HG03521 (cell line): ENCODE data around the gene TSSK6.

ENCODE experiments used
- ATAC-seq: cut with Tn5 transposase; IDR thresholded peaks from one replicate; pipeline ENCODE4 v1.9.1; 2021; ENCODE audit warnings: mild to moderate bottlenecking, moderate library complexity; ENCODE audit not compliant: unreplicated experiment

The TSSK6 gene

DNA sequence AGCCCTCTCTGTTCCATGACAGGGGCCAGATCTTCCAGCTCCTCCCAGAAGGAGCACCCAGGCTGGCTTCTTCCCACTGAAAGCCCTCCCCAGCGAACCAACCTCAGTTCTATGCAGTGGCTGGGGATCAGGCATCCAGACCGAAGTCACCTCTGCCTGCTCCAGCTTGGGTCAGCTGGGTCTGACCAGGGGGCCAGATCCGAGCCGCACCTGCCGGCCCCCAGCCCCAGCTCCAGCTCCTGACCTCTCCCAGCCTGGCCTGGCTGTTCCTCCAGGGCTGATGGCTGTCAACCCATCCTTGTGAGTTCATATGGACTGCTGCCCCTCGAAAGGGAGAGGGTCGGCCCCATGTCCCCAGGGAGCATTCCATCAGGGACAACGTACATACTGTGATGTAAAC is 8.0 kb downstream of the TSSK6 start:
- ATAC-seq, result no peak

GRCh38 chr19:19506592-19506991 is 8.8 kb downstream of the TSSK6 start:
- ATAC-seq, result no peak

DNA sequence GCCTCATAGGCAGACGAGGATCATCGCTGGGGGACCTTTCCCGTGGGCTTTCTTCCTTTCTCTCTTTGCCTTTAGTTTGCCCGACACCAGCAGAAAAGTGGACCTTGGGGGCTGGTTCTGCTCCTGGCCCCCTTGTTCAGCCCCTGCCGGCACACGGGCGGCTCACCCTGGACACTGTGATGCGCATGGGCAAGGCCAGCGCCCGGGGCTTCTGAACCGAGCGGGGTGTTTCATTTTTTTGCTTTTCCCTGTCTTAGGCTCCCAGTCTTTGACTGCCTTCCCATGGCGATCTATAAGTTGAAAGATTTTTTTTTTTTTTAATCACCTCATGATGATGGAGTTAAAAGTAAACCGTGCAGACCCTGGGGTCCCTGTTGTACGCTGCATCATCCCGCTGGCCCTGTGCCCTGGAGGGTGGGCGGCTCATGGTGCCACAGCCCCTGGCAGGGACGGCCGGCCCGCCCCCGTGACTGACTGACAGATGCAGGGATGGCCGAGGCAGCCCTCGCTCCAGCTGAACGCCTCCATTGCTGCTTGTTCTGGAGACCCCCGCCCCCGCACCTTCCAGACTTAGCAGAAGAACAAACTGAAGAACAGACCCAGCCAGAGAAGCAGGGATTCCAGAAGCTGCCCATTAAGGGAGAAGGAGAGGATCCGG is 9.6 kb downstream of the TSSK6 start:
- ATAC-seq, result no peak

- ATAC-seq, result no peak
Measured at GRCh38 chr19:19504754-19505668, 10.3 kb downstream of the TSSK6 start.

GRCh38 chr19:19502808-19503602 is 12.3 kb downstream of the TSSK6 start:
- no peak for ATAC-seq

- ATAC-seq, result no peak
Measured at GRCh38 chr19:19502281-19502680, 13.1 kb downstream of the TSSK6 start.

- no peak for ATAC-seq
Measured at GRCh38 chr19:19501798-19502197, 13.6 kb downstream of the TSSK6 start.

GRCh38 chr19:19500975-19501644 is 14.2 kb downstream of the TSSK6 start:
- no peak for ATAC-seq

DNA sequence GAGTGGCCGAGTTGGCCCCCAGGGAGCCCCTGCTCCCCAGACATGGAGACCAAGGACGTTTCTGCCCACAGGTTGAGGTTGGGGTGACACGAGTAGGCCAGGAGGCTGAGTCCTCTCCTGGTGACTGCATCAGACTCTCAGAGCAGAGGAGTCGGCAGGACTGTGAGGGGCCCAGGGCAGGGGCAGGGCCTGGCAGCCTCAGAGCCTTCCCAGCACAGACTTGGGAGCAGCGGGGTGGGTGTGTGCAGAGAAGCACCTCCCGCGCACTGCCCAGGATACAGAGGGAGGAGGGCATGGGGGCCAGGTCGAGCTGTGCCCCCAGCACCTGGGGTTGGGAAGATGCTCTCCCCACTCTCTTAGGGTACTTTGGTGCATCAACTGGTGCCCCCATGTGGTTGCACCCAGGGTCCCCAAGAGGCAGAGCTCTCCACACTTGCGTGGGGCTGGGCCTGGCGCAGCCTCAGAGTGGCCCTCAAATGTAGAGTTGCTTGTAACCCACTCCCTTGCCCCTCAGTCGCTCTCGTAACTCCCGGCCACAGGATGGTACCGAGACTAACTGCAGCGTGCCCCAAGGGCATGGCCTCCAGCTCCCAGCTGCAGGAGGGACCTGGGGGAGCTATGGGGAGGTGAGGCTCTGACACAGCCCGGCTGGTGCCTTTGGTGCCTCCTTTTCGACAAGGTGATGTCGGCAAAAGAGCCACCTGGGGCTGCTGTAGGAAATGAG is 15.9 kb downstream of the TSSK6 start:
- no peak for ATAC-seq

GRCh38 chr19:19498255-19498991 is 16.9 kb downstream of the TSSK6 start:
- no peak for ATAC-seq

DNA sequence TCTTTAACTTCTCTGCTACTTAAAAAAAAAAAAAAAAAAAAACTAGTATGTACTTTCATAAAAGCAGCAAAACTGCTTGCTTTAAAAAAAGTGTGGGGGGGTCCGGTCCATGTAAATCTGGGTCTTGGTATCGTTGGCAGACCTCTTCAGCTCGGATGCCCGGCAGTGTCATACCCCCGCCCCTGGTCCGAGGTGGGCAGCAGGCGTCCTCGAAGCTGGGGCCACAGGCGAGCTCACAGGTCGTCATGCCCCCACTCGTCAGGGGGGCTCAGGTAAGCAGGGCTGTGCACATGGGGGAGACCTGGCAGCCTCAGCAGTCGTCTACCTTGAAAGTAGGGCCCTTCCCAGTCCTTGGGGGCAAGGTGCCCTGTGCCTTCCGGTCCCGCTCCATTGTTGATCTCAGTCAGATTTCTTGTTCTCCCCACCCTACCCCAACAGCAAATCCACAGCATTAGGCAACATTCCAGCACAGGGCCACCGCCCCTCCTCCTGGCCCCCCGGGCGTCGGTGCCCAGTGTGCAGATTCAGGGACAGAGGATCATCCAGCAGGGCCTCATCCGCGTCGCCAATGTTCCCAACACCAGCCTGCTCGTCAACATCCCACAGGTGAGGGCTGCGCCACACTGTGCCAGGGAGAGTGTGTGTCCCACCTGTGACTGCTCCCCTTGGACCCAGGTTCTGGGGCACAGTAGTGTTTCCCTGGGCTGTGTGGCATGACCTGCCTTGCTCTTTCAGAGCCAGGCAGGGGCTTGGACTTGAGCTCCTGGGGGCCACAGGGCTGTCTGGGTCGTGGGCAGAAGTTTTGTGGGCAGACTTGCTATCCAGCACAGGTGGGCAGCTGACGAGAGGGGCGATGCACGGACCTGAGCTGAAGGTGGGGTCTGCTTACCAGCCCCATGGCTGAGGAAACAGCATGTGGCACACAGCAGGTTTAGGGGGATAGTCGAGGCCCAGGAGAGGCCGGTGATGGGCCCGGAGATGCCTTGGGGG is 19.4 kb downstream of the TSSK6 start:
- ATAC-seq, result no peak

DNA sequence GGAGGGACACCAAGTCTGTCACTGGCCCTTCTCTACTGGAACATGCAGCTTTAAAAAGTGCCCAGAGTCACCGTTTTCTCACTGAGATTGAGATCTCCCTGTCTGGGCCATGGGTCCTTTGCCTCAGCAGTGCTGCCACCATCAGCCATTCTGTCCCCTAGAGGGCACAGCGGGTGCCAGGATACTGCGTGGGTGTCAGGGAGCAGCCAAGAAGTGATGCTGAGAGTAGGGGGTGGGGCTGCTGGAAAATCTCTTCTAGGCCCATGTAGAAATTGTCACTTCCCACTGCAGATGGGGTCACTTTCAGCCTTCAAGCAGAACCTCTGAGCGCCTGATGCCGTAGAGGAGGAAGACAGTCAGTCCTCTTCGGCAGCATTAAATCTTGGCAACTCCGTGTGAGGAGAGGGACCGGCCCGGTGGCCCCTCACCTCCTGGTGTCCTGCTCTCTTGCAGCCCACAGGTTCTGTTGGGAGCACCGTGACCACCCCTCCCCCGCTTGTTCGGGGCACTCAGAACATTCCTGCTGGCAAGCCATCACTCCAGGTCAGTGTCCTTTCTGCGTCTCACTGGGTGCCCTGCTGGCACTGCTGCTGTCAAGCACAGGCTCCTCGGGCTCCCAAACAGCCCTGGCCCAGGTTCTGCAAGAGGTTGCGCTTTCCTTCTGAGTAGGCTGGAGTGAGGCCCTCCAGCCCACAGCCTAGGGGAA is 21.4 kb downstream of the TSSK6 start:
- ATAC-seq, result no peak

GRCh38 chr19:19492026-19492610 is 23.2 kb downstream of the TSSK6 start:
- ATAC-seq, result no peak

- no peak for ATAC-seq
Measured at GRCh38 chr19:19491321-19492025, 23.9 kb downstream of the TSSK6 start.

GRCh38 chr19:19490214-19490968 is 25.0 kb downstream of the TSSK6 start:
- no peak for ATAC-seq

- no peak for ATAC-seq
Measured at GRCh38 chr19:19489804-19490204, 25.5 kb downstream of the TSSK6 start.
